PC-3 (cell line): Measurements from ENCODE around the gene CCDC154. TPM values are rescaled to one million over a fixed set of nuclear protein-coding genes. Genes with fewer than 3 reads are reported as not detected.
"Not testable (repeated sequence)": the region's sequence is repeated elsewhere in the genome, so short reads cannot be mapped to it uniquely, and the experiment has no call there.

ENCODE experiments used
- ATAC-seq: fragments of 200-7000 bp; cut with Tn5 transposase; 2 replicates; pipeline ENCODE4 v1.9.1; 2020; ENCODE audit warnings: mild to moderate bottlenecking, moderate library complexity
- BruUV-seq: library from RNA; stranded (reverse); fragments of 400-500 nt; replicated peaks from 2 replicates; lab custom pipeline; 2021; lab: Mats Ljungman, UMichigan
- CTCF ChIA-PET: fragments of 300-600 bp; sonication (Branson Sonifier 250); formaldehyde crosslinking; loops from one replicate; lab custom pipeline; 2022; ENCODE audit warnings: antibody characterized with exemption; lab: Charles Lee
- POLR2A ChIA-PET: fragments of 300-600 bp; sonication (Branson Sonifier 250); formaldehyde crosslinking; loops from one replicate; lab custom pipeline; 2022; ENCODE audit warnings: antibody characterized with exemption; ENCODE audit not compliant: unreplicated experiment; lab: Charles Lee
- DNase-seq: peaks from one replicate; pipeline ENCODE4 v3.0.0-alpha.2; 2015
- H2AFZ ChIP-seq: fragments of 300-600 bp; sonication (generic); 2 replicates; pipeline ENCODE4 v1.6.0; 2016; ENCODE audit warnings: antibody characterized with exemption, low read length
- H3F3A ChIP-seq: fragments of 300-600 bp; sonication (generic); one replicate; pipeline ENCODE4 v1.6.0; 2017; ENCODE audit warnings: antibody characterized with exemption, low read length, control low read depth, mild to moderate bottlenecking; ENCODE audit not compliant: unreplicated experiment
- H3K27ac ChIP-seq: fragments of 300-600 bp; sonication (generic); 2 replicates; pipeline ENCODE4 v1.5.1; 2016; ENCODE audit warnings: mild to moderate bottlenecking, low read length
- H3K27me3 ChIP-seq: fragments of 300-600 bp; sonication (generic); 2 replicates; pipeline ENCODE4 v1.6.1; 2016; ENCODE audit warnings: low read length, mixed read lengths
- H3K36me3 ChIP-seq: fragments of 300-600 bp; sonication (generic); 2 replicates; pipeline ENCODE4 v1.6.1; 2016; ENCODE audit warnings: low read depth, mixed run types, low read length, mixed read lengths
- H3K4me1 ChIP-seq: fragments of 300-600 bp; sonication (generic); 2 replicates; pipeline ENCODE4 v1.5.1; 2016; ENCODE audit warnings: low read length; ENCODE audit not compliant: insufficient read depth
- H3K4me2 ChIP-seq: fragments of 300-600 bp; sonication (generic); 2 replicates; pipeline ENCODE4 v1.6.0; 2016; ENCODE audit warnings: low read length
- H3K4me3 ChIP-seq: fragments of 300-600 bp; sonication (generic); 2 replicates; pipeline ENCODE4 v1.5.1; 2016; ENCODE audit warnings: mild to moderate bottlenecking, low read length, mixed read lengths
- H3K79me2 ChIP-seq: fragments of 300-600 bp; sonication (generic); 2 replicates; pipeline ENCODE4 v1.6.1; 2017; ENCODE audit warnings: low read length, mixed read lengths
- H3K9ac ChIP-seq: fragments of 300-600 bp; sonication (generic); 2 replicates; pipeline ENCODE4 v1.6.0; 2016; ENCODE audit warnings: mild to moderate bottlenecking, low read length
- H3K9me2 ChIP-seq: fragments of 300-600 bp; sonication (generic); replicated peaks from 2 replicates; pipeline ENCODE4 v1.6.1; 2016; ENCODE audit warnings: mixed run types, low read length, mixed read lengths
- H3K9me3 ChIP-seq: fragments of 300-600 bp; sonication (generic); 2 replicates; pipeline ENCODE4 v1.6.1; 2016; ENCODE audit warnings: low read length, mixed read lengths
- H4K20me1 ChIP-seq: fragments of 300-600 bp; sonication (generic); 2 replicates; pipeline ENCODE4 v1.6.1; 2016; ENCODE audit warnings: low read length, mixed read lengths
- CTCF ChIP-seq: fragments of 300-600 bp; sonication (generic); conservative IDR thresholded peaks from 2 replicates; pipeline ENCODE4 v1.5.1; 2017; ENCODE audit warnings: antibody characterized with exemption, low read depth, mild to moderate bottlenecking, low read length
- EZH2 ChIP-seq: fragments of 300-600 bp; sonication (generic); IDR thresholded peaks from one replicate; pipeline ENCODE4 v1.6.1; 2017; ENCODE audit warnings: antibody characterized with exemption, mild to moderate bottlenecking, low read length; ENCODE audit not compliant: unreplicated experiment
- EZH2phosphoT487 ChIP-seq: fragments of 300-600 bp; sonication (generic); IDR thresholded peaks from 2 replicates; pipeline ENCODE4 v1.6.1; 2018; ENCODE audit warnings: mild to moderate bottlenecking, antibody characterized with exemption, low read length, borderline replicate concordance
- intact Hi-C: fragments of 100-400 bp; cut with micrococcal nuclease; formaldehyde crosslinking; loops from 2 replicates; pipeline ENCODE4 v1.9.0; 2023
- total RNA-seq: library from RNA; depleted of rRNA; stranded (reverse); fragments of >200 nt; gene quantifications from 2 replicates; pipeline ENCODE4 v1.2.3, GENCODE V29; 2014

Gene CCDC154
- total RNA-seq, 1 experiment from 2014 or later, result not detected

- no peak for DNase-seq
- H2AFZ ChIP-seq, result no peak overlapping the region
These were observed 26.3 kb upstream of the CCDC154 start for GRCh38 chr16:1470481-1471251.

GRCh38 chr16:1469693-1470201 is 25.4 kb upstream of the CCDC154 start:
- Histone ChIP-seq H3K9me3 (no peaks in the 10 kb centered on the region), H3K27me3 (no peaks in the 10 kb centered on the region), H3K79me2 (peaks cover 43% of the 10 kb centered on the region), H3K36me3 (no peaks in the 10 kb centered on the region), H3F3A (no peaks in the 10 kb centered on the region), H3K4me3 (no peak overlapping the region), H2AFZ (no peak overlapping the region), H3K9me2 (no peaks in the 10 kb centered on the region), H3K4me1 (no peaks in the 10 kb centered on the region; the same call in 1 of the 2 replicates), H3K4me2 (no peak overlapping the region), H3K9ac (no peak overlapping the region), H3K27ac (no peak overlapping the region), H4K20me1 (no peaks in the 10 kb centered on the region)
- BruUV-seq, result no TSS peak
- intact Hi-C loops, result no loop called here
- no peak for DNase-seq
- ChIA-PET POLR2A (no interaction called here), CTCF (no interaction called here)
- TF ChIP-seq CTCF (no peak), EZH2phosphoT487 (no peak), EZH2 (no peak)
- no peak for ATAC-seq

More at GRCh38 chr16:1470481-1471251, 26.3 kb upstream of the CCDC154 start:
- Histone ChIP-seq H3K9ac (no peak overlapping the region), H3K36me3 (no peaks in the 10 kb centered on the region), H3K9me3 (no peaks in the 10 kb centered on the region), H3K9me2 (no peaks in the 10 kb centered on the region), H3K27ac (no peak overlapping the region), H3K4me2 (no peak overlapping the region), H3F3A (no peaks in the 10 kb centered on the region), H3K79me2 (peaks cover 43% of the 10 kb centered on the region), H3K27me3 (no peaks in the 10 kb centered on the region), H4K20me1 (no peaks in the 10 kb centered on the region), H3K4me3 (no peak overlapping the region), H3K4me1 (peaks cover 5% of the 10 kb centered on the region; the same call in 1 of the 2 replicates)
- intact Hi-C loops, result no loop called here
- CTCF ChIA-PET, result no interaction called here
- POLR2A ChIA-PET, result no interaction called here
- TF ChIP-seq EZH2phosphoT487 (no peak), CTCF (no peak), EZH2 (no peak)
- no TSS peak for BruUV-seq
- ATAC-seq, result no peak; the same call in 1 of the 2 replicates

GRCh38 chr16:1469141-1469540 is 24.8 kb upstream of the CCDC154 start:
- H3K4me1 ChIP-seq, H2AFZ ChIP-seq, H3K9ac ChIP-seq, H3K9me2 ChIP-seq, H4K20me1 ChIP-seq, intact Hi-C loops, H3K9me3 ChIP-seq, POLR2A ChIA-PET, BruUV-seq, H3K4me2 ChIP-seq, H3F3A ChIP-seq, H3K36me3 ChIP-seq, DNase-seq, CTCF ChIA-PET, H3K4me3 ChIP-seq, H3K27ac ChIP-seq, H3K27me3 ChIP-seq, ATAC-seq: not testable (repeated sequence)
- peaks cover 39% of the 10 kb centered on the region for H3K79me2 ChIP-seq
